Muscle of arm (tissue), 12 donors: Measurements from ENCODE around the gene NKX1-1. TPM values are rescaled to one million over a fixed set of nuclear protein-coding genes. Genes with fewer than 3 reads are reported as not detected.
"Not testable (repeated sequence)": the region's sequence is repeated elsewhere in the genome, so short reads cannot be mapped to it uniquely, and the experiment has no call there.

Experiments
- DNase-seq: peaks from one replicate; pipeline ENCODE4 v3.0.0-alpha.2; 2013
- polyA plus RNA-seq, 12 donors: library from polyadenylated mRNA; unstranded; fragments of 120-200 nt; gene quantifications; one replicate each; pipeline ENCODE4 v1.2.1, GENCODE V29; 2013; ENCODE audit not compliant: insufficient read length in 12 of 12

The NKX1-1 gene
- polyA plus RNA-seq, 12 donors, result not detected

DNA sequence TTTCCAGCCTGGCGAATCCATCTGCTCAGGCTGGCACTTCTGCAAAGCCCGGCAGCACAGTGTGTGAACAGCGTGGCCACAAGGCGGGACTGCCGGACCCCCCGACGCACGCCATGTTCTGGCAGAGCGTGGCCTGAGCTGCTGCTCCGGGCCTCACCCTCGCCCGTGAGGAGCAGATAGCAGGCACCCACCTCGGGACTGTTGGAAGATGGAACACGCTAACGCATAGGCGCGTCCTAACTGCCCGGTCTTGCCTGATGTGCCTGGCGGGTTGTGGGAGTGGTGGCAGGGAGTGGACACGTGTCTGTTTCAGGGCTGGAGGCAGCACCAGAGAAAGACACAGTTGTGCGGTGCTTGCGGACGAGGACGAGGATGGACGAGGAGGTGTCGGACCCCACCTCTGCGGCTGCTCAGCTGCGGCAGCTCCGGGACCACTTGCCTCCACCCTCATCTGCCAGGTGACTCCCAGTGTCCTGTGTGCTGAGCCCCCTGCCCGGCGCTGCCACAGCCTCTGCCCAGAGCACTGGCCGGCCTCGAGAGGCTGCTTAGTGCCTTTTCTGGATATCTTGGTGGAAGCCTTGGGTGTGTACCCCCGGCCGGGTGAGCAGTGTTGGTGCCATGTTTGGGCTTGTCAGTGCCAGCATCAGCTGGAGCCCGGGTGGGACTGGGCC, 31.1 kb downstream of the NKX1-1 start:
- DNase-seq, result no peak

DNA sequence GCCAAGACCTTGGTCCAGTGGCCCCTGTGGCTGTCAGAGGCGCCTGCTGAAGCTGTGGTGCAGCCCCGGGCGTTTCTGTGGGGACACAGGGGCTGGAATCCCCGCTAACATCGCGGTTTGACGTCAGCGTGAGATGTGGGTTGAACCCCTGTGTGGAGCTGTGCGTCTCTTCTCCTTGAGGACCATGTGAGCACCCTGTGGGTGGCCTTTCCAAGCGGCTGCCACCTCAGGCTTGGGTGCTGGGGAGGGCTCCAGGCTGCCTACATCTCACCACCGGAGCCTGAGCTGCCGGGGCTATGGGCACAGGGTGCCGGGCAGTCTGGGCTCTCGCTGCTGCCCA, 31.6 kb downstream of the NKX1-1 start:
- no peak for DNase-seq

DNA sequence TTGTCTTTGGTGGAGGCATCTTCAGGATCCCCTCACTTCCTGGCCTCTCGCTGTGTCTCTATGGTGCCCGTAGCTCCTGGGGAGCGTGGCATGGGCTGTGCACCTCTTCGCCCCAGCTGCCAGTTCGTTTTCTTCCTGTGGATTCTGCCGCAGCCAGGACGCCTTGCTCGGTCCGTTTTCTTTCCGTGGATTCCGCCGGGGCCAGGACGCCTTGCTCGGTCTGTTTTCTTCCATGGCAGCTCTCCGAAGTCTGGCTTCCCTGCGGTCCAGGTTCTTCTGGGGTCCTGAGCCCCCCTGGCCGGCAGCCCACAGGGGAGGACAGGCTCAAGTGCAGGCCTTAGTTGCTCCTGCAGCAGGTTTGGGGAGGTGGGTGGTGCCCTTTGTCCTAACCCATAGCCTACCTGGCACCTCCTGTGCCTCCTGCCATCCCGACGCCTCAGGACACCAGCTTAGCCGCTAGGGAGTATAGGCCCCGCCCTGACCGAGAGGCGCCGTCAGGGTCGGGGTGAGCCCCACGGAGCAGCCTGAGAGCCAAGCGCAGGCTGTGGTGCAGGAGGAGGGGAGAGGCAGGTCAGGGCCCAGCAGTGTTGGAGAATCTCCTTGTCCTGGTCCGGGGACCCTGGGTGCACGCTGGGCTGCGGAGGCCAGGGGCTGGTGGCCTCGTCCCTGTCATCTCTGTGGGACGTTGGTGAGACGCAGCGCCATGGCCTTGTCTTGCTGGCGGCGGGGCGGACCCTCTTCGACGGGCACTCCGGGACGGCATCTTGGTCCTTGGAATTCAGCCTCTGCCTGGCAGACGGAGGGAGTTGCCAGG, 32.1 kb downstream of the NKX1-1 start:
- DNase-seq, result no peak

DNA sequence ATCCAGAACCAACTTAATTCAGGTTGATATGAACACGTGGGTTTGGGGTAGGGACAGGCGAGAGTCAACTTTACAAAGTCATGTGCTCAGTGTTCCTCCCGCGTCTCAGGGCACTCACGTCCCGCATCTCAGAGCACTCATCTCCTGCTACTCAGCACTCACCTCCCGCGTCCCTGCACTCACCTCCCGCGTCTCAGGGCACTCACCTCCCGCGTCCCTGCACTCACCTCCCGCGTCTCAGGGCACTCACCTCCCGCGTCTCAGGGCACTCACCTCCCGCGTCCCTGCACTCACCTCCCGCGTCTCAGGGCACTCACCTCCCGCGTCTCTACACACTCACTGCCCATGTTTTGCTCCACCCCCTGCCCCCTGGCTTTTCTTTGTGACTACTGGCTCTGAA, 33.7 kb downstream of the NKX1-1 start:
- not testable (repeated sequence) for DNase-seq

DNA sequence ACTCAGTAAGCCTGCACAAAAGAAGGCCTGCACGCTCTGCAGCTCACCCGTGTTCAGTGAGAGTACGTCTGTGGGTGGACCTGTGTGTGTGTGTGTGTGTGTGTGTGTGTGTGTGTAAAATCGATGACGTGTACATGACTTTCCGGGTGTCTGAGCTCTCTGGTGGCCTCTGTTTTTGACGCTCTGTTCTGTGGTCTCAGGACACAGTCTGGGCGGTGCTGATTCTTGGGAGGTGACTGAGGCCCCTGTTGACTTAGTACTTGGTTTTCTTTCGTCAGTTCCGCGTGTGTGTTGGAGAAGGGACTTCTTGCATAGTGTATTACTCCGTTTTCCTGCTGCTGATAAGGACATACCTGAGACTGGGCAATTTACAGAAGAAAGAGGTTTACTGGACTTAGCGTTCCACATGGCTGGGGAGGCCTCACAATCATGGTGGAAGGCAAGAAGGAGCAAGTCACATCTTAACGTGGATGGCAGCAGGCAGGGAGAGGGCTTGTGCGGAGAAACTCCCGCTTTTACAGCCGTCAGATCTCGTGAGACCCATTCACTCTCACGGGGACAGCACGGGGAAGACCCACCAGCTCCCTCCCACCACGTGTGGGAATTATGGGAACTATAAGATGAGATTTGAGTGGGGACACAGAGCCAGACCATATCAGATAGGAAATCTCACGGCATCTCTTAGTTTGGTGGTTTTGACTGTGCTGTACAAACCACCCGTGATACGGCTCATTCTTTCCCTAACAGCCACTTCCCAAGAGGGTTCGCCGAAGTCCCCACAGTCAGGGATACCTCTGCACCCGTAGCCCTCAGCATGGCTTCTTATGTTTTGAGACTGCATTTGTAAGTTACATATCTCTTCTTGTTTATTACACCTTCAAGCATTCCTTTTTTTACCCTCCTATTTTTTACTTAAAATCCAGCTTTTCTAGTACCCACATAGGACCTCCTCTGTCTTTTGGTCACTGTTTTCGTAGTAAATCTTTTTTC, 34.8 kb downstream of the NKX1-1 start:
- DNase-seq, result no peak

DNA sequence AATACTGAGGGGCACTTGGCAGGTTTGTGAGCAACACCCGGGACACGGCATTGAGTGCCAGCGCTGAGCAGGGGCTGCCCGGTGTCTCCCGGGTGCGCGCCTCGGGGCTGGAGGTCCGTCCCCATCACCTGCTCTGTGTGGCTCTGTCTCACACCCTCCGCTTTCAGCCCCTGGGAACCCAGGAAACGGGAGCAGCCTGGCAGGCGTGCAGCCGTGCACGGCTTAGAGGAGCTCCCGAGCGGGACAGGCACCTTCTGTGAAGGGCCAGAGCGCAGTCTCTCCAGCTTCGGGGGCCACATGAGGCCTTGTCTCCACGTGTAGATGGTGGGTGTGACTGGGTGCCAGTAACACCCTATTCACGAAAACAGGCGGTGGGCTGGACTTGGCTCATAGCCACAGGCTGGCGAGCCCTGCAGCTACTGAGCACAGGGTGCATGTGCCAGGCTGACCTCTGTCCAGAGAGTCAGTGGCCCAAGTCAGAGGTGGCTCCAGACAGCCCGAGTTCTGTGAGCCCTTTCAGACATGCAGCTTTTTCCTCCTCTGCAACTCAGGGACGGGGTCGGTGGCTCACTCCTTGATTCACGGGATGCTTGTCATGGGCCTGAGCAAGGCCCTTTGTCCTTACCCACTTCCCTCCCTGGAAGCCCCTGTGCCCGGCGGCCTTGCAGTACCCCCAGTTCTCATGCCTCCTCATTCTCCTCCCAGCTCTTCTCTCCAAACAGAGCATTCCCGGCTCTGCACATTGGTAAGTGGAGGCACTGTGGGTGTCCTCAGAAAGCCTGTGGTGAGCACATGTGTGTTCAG, 35.7 kb downstream of the NKX1-1 start:
- no peak for DNase-seq

DNA sequence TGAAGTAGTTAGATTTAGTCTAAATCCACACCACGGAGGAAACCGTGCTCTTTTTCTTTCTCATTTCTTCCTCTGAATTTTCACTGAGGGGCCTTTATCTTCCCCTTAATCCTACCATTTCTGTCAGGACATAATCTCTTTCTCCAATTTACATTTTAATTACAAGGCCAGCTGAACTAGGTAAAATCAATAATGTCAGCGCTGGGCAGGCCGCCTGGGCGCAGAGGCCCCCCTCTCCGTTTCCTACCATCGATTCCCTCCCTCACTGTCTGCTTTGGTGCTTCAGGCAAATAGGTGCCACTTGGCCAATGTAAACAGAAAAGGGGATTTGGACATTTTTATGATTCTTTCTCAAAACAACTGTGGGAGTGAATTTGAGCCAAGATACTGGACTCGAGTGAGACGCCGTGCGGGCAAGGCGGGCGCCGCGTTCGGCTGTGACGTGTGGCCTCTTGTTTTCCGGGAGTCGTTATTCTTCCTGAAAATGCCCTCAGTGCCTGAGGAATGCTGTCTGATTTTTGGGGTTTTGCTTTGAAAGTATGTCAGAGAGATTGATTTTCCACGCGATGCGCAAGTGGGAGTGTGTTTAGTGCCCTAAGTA, 36.7 kb downstream of the NKX1-1 start:
- DNase-seq, result no peak

DNA sequence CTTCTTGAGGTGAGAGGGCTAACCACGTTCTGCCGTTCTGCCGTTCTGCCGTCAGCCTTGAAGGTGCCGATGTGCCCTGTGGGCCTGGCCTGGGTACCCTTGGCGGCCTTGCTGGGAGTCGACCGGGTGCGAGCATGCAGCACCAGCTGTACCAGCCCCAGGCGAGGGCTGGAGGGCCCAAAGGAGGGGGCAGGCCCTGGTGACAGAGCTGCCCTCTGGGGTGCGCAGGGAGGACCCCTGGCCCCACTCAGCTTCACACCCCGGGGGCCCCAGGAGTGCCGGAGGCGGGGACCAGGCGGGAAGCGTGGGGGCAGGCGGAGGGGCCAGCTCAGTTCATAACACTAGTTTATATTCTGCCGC, 37.2 kb downstream of the NKX1-1 start:
- no peak for DNase-seq

DNA sequence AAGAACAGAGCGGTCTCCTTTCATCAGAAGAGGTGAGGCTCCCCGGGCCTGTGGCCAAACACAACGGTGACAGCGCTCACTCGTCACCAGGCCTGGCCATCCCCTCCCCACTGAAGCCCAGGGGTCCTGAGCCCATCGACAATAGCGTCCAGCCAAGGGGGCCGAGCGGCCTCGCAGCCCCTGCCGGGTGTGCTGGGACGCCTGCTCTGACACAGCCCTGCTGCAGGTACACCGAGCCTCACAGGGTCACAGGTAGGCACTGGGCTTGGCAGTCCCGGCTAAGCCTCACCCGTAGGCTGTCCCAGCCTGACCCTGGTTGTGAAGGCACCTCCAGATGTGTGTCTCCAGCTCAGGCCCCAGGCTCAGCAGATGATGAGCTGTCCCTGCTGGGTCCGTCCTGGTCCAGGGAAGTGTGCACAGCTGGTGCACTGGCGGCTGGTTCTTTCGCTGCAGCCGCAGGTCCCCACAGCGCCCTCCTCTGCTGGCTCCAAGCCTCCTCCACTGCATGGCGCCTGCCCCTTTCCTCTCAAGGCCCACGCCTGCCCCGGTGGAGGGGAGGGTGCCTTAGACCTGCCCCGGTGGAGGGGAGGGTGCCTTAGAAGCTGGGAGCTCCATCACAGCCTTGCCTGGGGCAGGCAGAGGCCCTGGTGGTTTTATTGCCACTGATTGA, 37.7 kb downstream of the NKX1-1 start:
- no peak for DNase-seq

DNA sequence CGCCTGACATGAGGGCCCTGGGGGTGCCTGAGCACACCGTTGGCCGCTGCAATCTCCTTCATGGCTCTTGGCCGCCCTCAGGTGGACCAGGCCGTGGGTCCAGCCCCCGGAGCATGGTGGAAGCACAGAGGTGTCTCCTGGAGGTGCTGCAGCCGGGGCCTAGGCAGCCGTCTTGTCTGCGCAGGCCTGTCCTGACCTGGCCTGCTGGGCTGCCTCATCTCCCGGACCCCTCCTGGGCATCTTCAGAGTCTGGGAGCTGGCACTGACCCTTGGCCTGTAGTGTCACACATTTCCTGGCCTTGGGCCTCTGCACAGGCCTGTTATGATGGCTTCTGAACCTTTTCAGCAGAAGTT, 38.3 kb downstream of the NKX1-1 start:
- DNase-seq, result no peak

DNA sequence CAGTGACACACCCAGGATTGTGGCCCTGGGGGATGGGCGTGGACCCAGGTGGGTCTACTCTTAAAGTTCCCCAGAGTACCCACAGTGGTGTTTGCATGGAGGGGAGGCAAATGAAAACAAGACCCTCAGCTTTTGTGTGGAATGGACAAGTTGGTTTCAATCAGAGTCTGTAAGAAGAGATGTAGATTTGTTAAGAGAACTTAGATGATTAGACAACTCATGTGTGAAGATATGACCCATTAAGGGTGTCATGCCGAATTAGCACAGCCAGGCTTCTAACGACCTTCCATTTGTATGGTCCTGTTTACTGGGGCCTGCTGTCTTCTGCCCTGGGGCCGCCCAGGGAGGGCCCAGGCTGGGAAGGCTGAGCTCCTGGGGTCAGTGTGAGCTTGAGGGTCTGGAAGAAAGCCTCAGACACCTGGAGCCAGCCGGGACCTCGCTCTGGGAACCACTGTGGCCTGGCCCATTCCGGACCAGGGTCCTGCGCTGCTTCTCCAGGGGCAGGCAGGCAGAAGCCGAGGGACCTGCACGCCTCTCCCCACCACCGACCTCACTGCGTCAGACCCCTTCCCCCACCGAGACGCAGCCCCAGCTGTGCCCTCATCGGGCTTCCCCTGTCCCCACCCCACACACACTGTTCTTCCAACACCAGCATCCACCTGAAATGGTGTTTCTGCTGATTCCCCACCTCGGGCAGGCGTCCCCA, 38.9 kb downstream of the NKX1-1 start:
- no peak for DNase-seq

DNA sequence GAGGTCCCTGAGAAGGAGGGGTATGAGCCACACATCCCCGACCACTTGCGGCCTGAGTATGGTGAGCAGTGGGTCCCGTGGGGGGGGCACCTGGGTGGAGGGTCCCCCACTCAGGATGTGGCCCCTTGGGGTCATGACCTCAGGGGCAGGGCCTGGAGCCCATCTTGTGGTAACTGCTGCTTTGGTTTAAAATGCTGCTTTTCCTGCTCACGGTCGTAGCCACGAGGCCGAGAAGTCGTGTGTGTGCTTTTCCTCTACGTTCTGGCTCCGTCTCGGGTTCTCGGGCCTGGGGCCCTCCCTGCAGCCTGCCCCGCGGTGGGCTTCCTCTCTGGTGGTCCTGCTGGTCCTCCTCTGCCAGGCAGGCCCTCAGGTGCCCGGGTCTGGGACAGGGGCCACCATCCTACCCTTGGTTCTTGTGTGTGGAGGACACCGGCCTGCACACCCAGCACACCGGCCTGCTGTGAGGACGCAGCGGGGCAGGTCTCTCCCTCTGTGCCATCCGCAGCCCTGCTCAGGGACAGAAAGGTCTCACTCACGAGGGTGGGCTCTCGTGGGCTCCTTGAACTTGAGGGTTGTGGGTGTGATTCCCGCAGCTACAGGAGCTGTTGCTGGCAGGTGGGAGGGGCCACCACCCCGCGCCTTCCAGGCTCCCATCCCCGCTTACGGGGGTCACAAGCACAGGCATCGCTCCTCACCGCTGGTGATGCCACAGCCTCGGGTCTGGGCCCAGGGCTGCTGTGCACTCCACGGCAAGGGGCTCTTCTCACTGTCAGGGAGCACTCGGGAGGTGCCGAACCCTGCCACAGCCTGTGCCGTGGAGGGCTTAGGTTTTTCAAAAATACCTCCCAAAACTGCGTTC, 39.6 kb downstream of the NKX1-1 start:
- no peak for DNase-seq

DNA sequence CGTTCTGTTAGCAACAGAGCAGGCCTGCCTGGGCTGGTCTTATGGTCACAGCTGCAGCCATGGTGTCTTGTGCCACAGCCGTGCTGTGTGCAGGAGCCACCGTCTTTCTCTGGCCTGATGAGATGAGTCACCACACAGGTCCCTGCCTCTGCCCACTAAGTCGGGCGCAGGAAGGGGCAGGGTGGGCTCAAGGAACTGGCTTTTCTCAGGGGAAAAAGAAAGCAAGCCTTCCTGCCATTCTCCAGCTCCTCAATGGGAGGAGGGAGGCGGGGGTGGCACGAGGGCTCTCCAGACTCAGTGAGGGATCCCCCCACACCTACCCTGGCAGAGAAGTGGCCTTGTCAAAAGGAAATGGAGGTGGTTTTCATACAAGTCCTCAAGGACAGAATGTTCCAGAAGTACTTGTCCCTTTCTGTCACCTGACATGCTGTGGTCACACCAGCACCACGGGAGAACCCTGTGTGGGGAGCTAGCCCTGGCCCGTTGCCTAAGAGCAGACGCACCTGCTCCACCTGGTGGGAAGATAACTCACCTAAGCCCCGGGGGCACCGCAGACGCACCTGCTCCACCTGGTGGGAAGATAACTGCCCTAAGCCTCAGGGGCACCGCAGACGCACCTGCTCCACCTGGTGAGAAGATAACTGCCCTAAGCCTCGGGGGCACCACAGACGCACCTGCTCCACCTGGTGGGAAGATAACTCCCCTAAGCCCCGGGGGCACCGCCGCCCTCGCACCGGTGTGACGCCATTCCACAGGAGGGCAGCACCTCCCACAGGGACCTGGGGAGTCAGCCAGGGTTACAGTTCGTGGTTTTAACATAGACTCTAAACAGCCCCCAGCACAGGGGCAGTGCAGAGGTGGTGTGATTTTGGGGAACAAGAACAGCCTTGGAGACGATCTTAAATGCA, 40.7 kb downstream of the NKX1-1 start:
- no peak for DNase-seq

DNA sequence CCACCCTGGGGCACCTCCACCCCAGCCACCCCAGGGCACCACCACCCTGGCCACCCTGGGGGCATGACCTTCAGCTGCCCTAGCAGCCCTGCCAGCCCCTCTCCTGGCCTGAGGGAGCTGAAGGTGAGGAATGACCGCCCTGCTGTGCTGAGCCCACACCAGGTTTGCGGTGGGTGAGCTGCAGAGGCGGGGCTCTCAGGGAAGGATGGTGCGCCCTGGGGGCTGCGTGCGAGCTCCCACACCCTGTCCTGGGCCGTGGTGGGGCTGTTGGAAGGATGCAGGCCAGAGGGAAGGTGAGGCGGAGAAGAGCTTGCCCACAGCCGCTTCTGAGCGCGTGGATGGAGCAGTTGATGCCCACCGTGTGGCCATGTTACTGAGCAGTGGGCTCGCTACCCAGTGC, 41.5 kb downstream of the NKX1-1 start:
- no peak for DNase-seq

DNA sequence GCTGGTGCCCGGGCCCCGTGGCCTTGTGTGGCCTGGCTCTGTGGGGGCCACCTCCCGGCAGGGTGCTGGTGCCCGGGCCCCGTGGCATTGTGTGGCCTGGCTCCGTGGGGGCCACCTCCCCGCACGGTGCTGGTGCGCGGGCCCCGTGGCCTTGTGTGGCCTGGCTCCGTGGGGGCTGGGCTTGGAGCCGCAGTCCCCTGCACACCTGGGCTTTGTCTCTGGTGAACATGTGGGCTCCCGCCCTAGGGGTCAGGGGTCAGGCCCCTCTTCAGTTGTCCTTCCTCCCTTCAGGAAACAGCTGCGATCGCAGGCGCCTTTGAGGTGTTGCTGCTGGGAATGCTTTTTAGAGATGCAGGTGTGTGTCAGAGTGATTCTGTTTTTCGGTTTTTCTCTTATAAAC, 42.0 kb downstream of the NKX1-1 start:
- DNase-seq, result no peak

DNA sequence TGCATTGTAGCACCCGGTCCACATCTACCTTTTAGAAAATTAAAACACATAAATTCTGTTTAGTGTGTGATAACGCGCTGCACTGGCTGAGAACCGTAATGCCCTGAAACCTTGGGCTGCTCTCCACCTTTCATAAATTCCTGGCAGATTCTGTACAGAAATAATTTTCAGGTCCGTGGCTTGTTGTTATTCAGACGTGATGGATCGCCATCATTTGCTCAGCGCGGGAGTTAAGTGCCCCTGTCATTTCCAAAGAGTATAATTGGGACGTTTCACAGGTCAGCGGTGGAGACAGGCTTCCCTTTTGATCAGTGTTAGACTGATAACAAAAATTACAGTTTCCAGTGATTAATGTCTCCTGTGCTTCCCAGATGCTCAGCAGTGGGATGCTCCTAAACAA, 42.7 kb downstream of the NKX1-1 start:
- no peak for DNase-seq

DNA sequence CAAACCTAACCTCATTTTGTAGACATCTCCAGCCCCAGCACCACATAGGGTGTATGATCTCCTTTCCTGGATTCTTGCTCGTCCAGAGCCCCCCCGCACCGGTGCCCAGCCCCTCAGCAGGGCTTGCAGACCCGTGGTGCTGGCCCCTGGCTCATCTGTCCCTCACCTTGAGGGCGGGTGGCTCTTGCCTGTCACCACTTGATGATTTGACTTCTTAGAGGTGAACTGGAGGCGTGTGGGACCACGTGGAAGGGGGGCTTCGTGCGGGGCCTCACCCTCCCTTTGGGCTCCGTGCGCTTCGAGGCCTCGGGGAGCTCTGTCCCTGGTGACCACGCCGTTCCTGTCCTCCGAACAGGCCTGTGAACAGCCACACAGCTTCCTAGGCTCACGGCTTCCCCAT, 43.7 kb downstream of the NKX1-1 start:
- no peak for DNase-seq

DNA sequence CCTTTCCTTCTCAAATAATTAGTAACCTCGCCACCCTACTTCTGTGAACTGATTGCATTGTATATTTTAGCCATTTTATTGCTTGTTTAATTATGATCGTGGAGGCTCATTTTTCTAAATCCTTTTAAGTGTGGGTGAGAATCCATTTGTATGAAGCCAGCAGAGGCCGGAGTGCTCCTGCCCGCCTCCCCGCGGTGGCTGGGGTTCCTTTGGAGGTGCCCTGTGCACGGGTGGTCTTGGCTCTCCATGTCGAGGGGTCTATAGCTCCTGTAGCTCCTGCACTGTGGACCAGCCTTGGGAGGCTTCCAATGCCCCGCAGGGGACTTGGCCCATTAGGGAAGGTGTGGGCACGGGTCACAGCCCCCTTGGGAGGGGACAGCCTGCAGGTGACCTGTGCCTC, 44.2 kb downstream of the NKX1-1 start:
- no peak for DNase-seq
